ENCODE measurements around the gene TM9SF4.
A peak's percentile ranks its signal among the peaks of the same experiment; 100 is the strongest.

The TM9SF4 gene

GRCh38 chr20:32155017-32155981 is 45.8 kb downstream of the TM9SF4 start:
- peaks cover 72% of the 10 kb centered on the region for H3K36me3 ChIP-seq (ENCODE audit: control insufficient read depth, insufficient read depth, low read length)
- no peak overlapping the region for H3K4me3 ChIP-seq (ENCODE audit: extremely low read depth, insufficient read depth, low read length, poor library complexity, severe bottlenecking)
- H3K9me3 ChIP-seq (ENCODE audit: control insufficient read depth, low read length), result no peaks in the 10 kb centered on the region
- peak overlapping the region; percentile 68 for H3K27ac ChIP-seq (ENCODE audit: low read depth, low read length, severe bottlenecking)
- WGBS, 2 experiments (ENCODE audit: insufficient coverage in 2 of 2), result 73 to 74% methylated on average over 7 to 9 of the region's 11 CpGs
- peaks cover 6% of the 10 kb centered on the region for H3K4me1 ChIP-seq (ENCODE audit: control insufficient read depth, insufficient read depth, low read length, poor library complexity, severe bottlenecking)

- H3K36me3 ChIP-seq (ENCODE audit: control insufficient read depth, insufficient read depth, low read length), result peaks cover 77% of the 10 kb centered on the region
- WGBS, 2 experiments (ENCODE audit: insufficient coverage in 2 of 2), result 97 to 98% methylated on average over 14 of the region's 14 CpGs
- H3K9me3 ChIP-seq (ENCODE audit: control insufficient read depth, low read length), result no peaks in the 10 kb centered on the region
- peaks cover 6% of the 10 kb centered on the region for H3K4me1 ChIP-seq (ENCODE audit: control insufficient read depth, insufficient read depth, low read length, poor library complexity, severe bottlenecking)
- no peak overlapping the region for H3K27ac ChIP-seq (ENCODE audit: low read depth, low read length, severe bottlenecking)
- no peak overlapping the region for H3K4me3 ChIP-seq (ENCODE audit: extremely low read depth, insufficient read depth, low read length, poor library complexity, severe bottlenecking)
Observed at GRCh38 chr20:32157611-32158010, 48.1 kb downstream of the TM9SF4 start.

DNA sequence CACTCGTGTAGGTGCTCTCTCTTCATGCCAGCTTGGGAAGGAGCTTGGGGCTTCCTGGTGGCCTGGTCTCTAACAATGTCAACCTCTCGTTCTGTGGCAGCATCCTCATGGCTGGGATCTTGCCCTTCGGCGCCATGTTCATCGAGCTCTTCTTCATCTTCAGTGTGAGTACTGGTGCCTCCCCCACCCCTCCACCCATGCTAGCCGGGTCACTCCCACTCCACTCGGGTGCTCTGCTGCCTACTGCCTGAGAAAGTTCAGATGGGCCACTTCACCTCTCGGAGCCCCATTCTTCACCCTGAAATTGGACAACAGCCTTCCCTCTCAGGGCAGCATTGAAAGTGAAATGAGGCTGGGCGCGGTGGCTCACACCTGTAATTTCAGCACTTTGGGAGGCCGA is 48.8 kb downstream of the TM9SF4 start:
- Histone ChIP-seq H3K9me3 (ENCODE audit: control insufficient read depth, low read length) (no peaks in the 10 kb centered on the region), H3K4me3 (ENCODE audit: extremely low read depth, insufficient read depth, low read length, poor library complexity, severe bottlenecking) (no peak overlapping the region), H3K36me3 (ENCODE audit: control insufficient read depth, insufficient read depth, low read length) (peaks cover 72% of the 10 kb centered on the region), H3K4me1 (ENCODE audit: control insufficient read depth, insufficient read depth, low read length, poor library complexity, severe bottlenecking) (peaks cover 6% of the 10 kb centered on the region), H3K27ac (ENCODE audit: low read depth, low read length, severe bottlenecking) (no peak overlapping the region)
- WGBS, 2 experiments (ENCODE audit: insufficient coverage in 2 of 2), result 95% methylated on average over 9 to 11 of the region's 11 CpGs

DNA sequence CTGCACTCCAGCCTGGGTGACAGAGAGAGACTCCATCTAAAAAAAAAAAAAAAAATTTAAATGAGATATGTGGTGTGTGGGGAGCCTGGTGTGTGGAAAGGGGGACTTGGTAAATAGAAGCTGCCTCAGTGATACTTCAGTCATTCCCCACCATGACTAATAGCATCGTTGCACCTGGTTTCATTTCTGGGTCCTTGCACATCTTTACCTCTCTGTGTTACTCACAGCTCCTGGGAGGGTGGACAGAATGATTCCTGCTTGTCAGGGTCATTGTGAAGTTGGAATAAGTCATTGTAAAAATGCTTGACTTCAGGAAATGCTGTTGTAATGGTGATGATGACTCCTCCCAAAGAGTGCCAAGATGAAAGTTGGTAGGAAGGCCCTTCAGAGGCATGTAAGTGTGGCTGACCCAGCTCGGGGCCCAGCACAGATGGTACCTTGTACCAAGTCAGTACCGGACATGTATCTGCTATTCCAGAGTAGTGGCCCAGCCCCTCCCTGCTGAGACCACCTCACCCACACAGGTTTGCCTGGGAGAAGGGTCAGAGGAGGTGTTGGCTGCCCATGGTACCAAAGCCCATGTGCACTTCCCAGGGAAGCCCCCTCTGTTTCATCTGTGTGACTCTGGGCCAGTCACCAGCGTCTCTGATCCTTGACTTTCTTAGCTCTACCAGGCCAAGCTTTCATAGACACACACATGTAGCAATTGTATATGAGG is 49.6 kb downstream of the TM9SF4 start:
- Histone ChIP-seq H3K4me3 (ENCODE audit: extremely low read depth, insufficient read depth, low read length, poor library complexity, severe bottlenecking) (no peak overlapping the region), H3K4me1 (ENCODE audit: control insufficient read depth, insufficient read depth, low read length, poor library complexity, severe bottlenecking) (peaks cover 6% of the 10 kb centered on the region), H3K27ac (ENCODE audit: low read depth, low read length, severe bottlenecking) (no peak overlapping the region), H3K9me3 (ENCODE audit: control insufficient read depth, low read length) (no peaks in the 10 kb centered on the region), H3K36me3 (ENCODE audit: control insufficient read depth, insufficient read depth, low read length) (peaks cover 69% of the 10 kb centered on the region)
- WGBS, 2 experiments (ENCODE audit: insufficient coverage in 2 of 2), result 94 to 100% methylated on average over 2 of the region's 4 CpGs

GRCh38 chr20:32159766-32160221 is 50.3 kb downstream of the TM9SF4 start:
- Histone ChIP-seq H3K27ac (ENCODE audit: low read depth, low read length, severe bottlenecking) (no peak overlapping the region), H3K9me3 (ENCODE audit: control insufficient read depth, low read length) (no peaks in the 10 kb centered on the region), H3K4me1 (ENCODE audit: control insufficient read depth, insufficient read depth, low read length, poor library complexity, severe bottlenecking) (peaks cover 5% of the 10 kb centered on the region), H3K36me3 (ENCODE audit: control insufficient read depth, insufficient read depth, low read length) (peaks cover 74% of the 10 kb centered on the region), H3K4me3 (ENCODE audit: extremely low read depth, insufficient read depth, low read length, poor library complexity, severe bottlenecking) (no peak overlapping the region)
- 90 to 98% methylated on average over 5 of the region's 5 CpGs for WGBS, 2 experiments (ENCODE audit: insufficient coverage in 2 of 2)

DNA sequence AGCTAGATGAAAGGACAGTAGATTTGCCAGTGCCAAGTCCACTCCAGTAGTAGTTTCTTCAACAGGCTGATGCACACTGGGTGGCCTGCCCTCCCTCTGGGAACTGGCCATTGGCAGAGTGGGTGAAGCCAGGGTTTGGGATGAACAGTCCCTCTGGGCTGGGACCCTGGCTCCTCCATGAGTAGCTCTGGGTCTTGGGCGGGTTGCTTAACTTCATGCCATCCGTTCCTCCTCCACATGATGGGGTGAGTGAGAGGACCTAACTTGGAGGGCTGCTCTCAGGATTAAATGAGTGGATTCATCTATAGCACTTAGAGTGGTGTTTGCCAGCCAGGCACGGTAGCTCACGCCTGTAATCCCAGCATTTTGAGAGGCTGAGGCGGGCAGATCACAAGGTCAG is 50.8 kb downstream of the TM9SF4 start:
- peaks cover 78% of the 10 kb centered on the region for H3K36me3 ChIP-seq (ENCODE audit: control insufficient read depth, insufficient read depth, low read length)
- no peaks in the 10 kb centered on the region for H3K4me1 ChIP-seq (ENCODE audit: control insufficient read depth, insufficient read depth, low read length, poor library complexity, severe bottlenecking)
- H3K4me3 ChIP-seq (ENCODE audit: extremely low read depth, insufficient read depth, low read length, poor library complexity, severe bottlenecking), result no peak overlapping the region
- no peaks in the 10 kb centered on the region for H3K9me3 ChIP-seq (ENCODE audit: control insufficient read depth, low read length)
- no peak overlapping the region for H3K27ac ChIP-seq (ENCODE audit: low read depth, low read length, severe bottlenecking)
- WGBS, 2 experiments (ENCODE audit: insufficient coverage in 2 of 2), result 89 to 95% methylated on average over 3 to 5 of the region's 5 CpGs

- no peaks in the 10 kb centered on the region for H3K4me1 ChIP-seq (ENCODE audit: control insufficient read depth, insufficient read depth, low read length, poor library complexity, severe bottlenecking)
- no peak overlapping the region for H3K4me3 ChIP-seq (ENCODE audit: extremely low read depth, insufficient read depth, low read length, poor library complexity, severe bottlenecking)
- 94 to 100% methylated on average over 3 of the region's 3 CpGs for WGBS, 2 experiments (ENCODE audit: insufficient coverage in 2 of 2)
- no peaks in the 10 kb centered on the region for H3K9me3 ChIP-seq (ENCODE audit: control insufficient read depth, low read length)
- peaks cover 92% of the 10 kb centered on the region for H3K36me3 ChIP-seq (ENCODE audit: control insufficient read depth, insufficient read depth, low read length)
- H3K27ac ChIP-seq (ENCODE audit: low read depth, low read length, severe bottlenecking), result no peak overlapping the region
Observed at GRCh38 chr20:32162351-32162750, 52.8 kb downstream of the TM9SF4 start.

DNA sequence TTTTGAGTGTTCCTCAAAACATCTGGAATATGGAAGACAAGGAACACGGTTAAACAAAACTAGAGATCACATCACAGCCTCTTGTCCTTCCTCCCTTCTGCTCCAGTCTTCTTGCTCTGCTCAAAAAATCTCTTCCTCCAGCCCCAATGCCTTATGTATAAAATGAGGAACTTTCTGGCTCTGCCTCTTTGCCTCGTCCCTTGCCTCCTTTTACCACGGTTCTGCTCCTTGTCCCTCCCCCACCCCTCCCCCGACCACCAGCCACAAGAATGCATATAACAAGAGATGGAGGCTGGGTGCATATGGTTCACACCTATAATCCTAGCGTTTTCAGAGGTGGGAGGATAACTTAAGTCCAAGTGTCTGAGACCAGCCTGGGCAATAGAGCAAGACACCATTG is 54.4 kb downstream of the TM9SF4 start:
- H3K9me3 ChIP-seq (ENCODE audit: control insufficient read depth, low read length), result no peaks in the 10 kb centered on the region
- peaks cover 80% of the 10 kb centered on the region for H3K36me3 ChIP-seq (ENCODE audit: control insufficient read depth, insufficient read depth, low read length)
- H3K4me1 ChIP-seq (ENCODE audit: control insufficient read depth, insufficient read depth, low read length, poor library complexity, severe bottlenecking), result peaks cover 5% of the 10 kb centered on the region
- no peak overlapping the region for H3K27ac ChIP-seq (ENCODE audit: low read depth, low read length, severe bottlenecking)
- no peak overlapping the region for H3K4me3 ChIP-seq (ENCODE audit: extremely low read depth, insufficient read depth, low read length, poor library complexity, severe bottlenecking)
- WGBS, 2 experiments (ENCODE audit: insufficient coverage in 2 of 2), result 96% methylated on average over 2 of the region's 5 CpGs; no CpG with 5 or more reads in 1 of the 2 experiments

DNA sequence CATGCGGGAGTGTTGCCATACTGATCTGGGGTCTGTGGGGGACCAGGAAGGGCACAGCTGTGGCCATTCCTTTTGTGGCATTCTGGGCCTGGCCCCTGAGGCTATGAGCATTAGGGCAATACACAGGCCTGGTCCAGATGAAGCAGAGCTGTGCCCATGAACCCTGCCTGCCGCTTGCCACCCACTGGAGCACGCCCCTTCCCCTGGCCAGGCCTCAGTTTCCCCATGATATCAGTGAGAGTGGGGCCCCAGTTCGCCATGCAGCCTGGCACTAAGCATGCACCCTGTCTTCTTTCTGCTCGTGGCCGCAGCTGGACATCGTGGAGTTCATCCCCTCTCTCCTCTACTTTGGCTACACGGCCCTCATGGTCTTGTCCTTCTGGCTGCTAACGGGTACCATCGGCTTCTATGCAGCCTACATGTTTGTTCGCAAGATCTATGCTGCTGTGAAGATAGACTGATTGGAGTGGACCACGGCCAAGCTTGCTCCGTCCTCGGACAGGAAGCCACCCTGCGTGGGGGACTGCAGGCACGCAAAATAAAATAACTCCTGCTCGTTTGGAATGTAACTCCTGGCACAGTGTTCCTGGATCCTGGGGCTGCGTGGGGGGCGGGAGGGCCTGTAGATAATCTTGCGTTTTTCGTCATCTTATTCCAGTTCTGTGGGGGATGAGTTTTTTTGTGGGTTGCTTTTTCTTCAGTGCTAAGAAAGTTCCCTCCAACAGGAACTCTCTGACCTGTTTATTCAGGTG is 55.6 kb downstream of the TM9SF4 start:
- Histone ChIP-seq H3K27ac (ENCODE audit: low read depth, low read length, severe bottlenecking) (no peak overlapping the region), H3K9me3 (ENCODE audit: control insufficient read depth, low read length) (no peaks in the 10 kb centered on the region), H3K4me3 (ENCODE audit: extremely low read depth, insufficient read depth, low read length, poor library complexity, severe bottlenecking) (no peak overlapping the region), H3K4me1 (ENCODE audit: control insufficient read depth, insufficient read depth, low read length, poor library complexity, severe bottlenecking) (peaks cover 5% of the 10 kb centered on the region), H3K36me3 (ENCODE audit: control insufficient read depth, insufficient read depth, low read length) (peaks cover 68% of the 10 kb centered on the region)
- WGBS, 2 experiments (ENCODE audit: insufficient coverage in 2 of 2), result 95 to 97% methylated on average over 18 to 20 of the region's 21 CpGs

DNA sequence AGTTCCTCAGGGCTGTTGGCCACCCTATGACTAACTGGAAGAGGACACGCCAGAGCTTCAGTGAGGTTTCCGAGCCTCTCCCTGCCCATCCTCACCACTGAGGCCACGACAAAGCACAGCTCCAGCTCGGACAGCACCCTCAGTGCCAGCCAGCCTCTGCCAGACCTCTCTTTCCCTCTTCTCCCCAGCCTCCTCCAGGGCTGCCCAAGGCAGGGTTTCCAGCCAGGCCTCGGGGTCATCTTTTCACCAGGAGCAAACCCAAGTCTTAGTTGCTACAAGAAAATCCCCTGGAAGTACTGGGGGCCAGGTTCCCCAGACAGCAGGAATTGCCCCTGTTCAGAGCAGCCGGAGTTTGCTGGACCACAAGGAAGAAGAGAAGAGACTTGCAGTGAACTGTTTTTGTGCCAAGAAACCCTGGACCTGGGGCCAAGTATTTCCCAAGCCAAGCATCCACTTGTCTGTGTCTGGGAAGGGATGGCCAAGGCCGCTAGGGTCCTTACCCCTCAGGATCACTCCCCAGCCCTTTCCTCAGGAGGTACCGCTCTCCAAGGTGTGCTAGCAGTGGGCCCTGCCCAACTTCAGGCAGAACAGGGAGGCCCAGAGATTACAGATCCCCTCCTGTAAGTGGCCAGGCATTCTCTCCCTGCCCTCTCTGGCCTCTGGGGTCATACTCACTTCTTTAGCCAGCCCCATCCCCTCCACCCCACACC is 56.5 kb downstream of the TM9SF4 start:
- H3K9me3 ChIP-seq (ENCODE audit: control insufficient read depth, low read length), result no peaks in the 10 kb centered on the region
- peaks cover 5% of the 10 kb centered on the region for H3K4me1 ChIP-seq (ENCODE audit: control insufficient read depth, insufficient read depth, low read length, poor library complexity, severe bottlenecking)
- no peak overlapping the region for H3K4me3 ChIP-seq (ENCODE audit: extremely low read depth, insufficient read depth, low read length, poor library complexity, severe bottlenecking)
- WGBS, 2 experiments (ENCODE audit: insufficient coverage in 2 of 2), result 90 to 93% methylated on average over 6 to 7 of the region's 8 CpGs
- no peak overlapping the region for H3K27ac ChIP-seq (ENCODE audit: low read depth, low read length, severe bottlenecking)
- H3K36me3 ChIP-seq (ENCODE audit: control insufficient read depth, insufficient read depth, low read length), result peaks cover 60% of the 10 kb centered on the region

Data from mesodermal cell (in vitro differentiated cells).